ENCODE measurements around the gene RND3.

The RND3 gene

GRCh38 chr2:150476286-150476685 is 11.2 kb downstream of the RND3 start:
- DNase-seq (ENCODE audit: low read depth in 3 of 3): no peak

DNA sequence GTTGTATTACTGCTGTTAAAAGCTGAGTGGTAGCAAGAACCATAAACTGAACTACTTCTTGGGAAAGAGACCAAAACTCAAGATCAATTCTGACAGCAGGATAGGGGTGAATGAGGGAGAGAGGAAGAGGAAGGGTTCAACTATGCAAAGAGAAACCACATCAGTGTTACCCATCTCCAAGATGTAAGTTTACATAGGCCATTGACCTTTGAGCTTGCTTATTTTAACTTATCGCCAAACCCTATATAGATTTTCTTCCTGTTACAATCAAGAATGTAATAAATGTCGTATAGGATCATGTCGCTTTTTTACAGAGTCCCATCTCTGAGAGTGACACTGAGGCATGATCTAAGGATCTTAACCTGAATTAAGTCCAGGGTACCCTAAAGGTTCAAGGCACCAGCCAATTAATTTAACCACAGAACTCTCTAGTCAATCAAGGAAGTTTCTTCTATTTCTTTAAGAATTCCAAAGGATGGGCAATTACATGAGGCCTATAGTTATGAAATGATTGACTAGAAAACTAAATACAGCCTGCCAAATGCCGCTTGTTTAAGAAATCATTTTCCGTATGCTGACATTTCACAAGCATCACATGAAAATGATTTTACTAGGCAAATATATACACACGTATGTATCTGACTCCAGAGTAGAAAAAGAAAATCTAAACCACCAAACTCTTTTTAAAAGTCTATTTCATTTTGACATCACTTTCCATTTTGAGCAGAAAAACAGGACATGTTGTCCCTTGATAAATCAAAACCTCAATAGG is 11.8 kb downstream of the RND3 start:
- no peak for DNase-seq (ENCODE audit: low read depth in 3 of 3)

DNA sequence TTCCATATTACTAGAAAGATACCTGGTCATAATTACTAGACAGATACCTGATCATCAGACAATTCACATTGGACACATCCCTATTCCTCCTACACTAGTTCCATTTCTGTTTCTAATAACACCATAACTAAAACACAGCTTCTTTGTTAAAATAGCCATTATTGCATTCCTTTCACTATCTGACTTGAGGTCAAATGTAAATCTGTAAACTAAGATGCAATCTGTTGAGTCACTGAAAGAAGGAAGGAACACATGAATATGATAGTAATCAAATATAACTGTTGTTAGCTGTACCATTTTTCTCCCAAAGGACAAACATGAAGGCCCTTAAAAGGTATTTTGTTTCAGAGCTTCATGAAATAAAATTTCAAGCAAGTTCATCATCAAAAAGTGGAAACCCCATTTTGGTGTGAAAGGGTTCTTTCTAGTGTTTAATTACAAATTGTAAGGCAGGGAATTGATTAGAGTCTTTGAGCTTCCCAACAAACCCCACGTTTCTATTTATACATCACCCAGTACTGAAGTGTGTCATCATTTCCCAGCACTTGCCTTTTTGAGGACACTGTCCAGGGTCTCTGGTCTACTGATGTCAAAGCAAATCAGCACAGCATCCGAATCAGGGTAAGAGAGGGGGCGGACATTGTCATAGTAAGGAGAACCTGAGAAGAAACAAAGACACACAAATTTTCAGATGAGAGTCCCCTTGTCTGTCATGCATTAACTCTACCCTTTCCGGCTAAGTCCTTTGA is 13.0 kb downstream of the RND3 start:
- no peak for DNase-seq (ENCODE audit: low read depth in 3 of 3)

DNA sequence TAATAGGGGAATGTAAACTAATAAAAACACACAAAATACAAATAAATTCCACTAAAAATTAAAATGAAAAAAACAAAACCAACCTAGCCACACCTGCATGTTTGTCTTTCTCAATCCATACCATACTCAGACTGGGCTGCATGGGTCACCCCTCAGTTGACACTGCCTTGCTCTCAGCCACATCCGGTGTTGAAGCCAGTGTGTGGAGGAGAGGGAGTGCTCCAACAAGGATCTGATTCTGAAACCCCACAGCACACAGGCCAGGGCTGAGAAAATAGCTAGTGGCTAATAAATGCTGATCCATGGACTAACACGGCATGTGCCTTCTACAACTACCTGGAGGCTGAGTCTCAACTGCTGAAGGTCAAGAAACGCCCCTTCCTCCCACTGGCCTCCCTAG is 13.7 kb downstream of the RND3 start:
- DNase-seq (ENCODE audit: low read depth in 3 of 3): no peak

- no peak for DNase-seq (ENCODE audit: low read depth in 3 of 3)
Observed at GRCh38 chr2:150472511-150472899, 15.0 kb downstream of the RND3 start.

DNA sequence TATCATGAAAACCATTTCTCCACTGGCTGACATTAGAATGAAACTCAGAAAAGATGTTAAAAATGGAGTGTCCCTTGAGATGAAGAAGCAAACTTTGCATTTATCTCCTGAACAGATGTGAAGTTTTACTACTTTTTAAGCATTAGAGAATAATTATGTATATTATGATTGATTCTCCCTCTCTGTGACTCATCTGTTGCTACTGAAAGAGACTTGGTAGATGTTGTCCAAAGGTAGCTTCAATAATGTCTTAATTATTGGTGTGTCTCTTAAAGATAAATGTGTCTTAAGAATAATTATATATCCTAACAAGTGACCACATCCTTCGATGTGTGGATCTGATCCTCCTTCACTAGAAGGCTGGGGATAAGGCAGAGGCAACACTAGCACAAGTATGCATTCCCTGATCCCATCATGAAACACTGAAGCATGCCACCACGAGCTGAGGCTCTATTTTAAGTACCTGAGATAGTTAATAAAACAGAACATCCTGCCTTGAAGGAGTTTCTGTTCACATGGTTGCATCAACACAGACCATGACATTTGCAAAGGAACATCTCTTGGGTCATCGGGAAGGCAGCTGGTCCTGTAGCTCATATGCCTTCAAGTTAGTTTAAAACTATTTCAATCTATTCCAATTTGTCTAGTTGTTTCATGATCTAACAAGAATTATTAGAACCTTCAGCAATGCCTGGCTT is 15.5 kb downstream of the RND3 start:
- no peak for DNase-seq (ENCODE audit: low read depth in 3 of 3)

DNA sequence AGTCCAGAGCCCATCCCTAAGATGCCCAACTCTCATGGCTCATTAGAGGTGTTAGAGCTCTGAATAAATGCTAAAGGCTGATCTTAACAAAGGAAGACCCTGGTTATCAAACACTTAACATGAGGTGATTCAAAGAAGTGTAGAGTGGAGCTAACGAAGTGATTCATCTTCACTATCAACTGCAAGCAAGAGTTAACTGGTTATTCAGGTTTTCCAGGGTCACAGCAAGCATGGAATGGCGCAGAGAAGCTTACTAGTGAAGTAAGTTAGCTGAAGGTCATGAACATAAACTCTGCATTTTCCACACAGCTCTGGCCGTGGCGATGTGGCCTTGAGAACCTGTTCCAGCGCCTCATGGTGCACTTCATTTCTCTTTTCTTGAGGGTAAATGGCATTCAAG is 17.0 kb downstream of the RND3 start:
- DNase-seq (ENCODE audit: low read depth in 3 of 3): no peak

GRCh38 chr2:150469706-150470274 is 17.7 kb downstream of the RND3 start:
- no peak for DNase-seq (ENCODE audit: low read depth in 3 of 3)

DNA sequence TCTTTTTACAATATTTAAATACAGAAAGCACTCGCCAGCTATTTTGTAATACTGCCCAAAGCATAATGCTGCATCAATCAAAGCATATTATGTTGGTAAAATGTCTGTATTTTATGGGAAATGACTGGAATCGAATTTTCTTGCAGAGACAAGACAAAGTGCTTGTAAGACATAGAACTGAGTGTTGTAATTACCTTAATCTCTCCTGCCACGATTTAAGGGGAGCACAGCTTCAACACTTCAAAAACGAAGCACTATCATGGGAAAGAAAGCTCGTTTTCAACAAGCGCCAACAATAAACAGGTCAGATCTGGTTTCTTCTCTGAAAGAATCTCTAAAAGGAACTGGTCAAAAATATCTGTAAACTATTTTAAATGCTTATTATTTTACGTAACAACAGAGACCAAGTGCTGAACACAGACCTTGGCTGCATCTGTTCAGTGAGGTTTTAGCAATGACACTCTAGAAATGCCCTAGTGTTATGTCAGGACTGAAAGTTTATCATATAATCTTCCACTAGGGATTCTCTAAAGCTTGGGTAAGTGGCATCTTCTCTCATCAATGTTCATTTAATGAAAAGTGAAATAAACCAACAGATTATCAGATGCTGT is 19.0 kb downstream of the RND3 start:
- DNase-seq (ENCODE audit: low read depth in 3 of 3): no peak

GRCh38 chr2:150467621-150467963 is 19.9 kb downstream of the RND3 start:
- no peak for DNase-seq (ENCODE audit: low read depth in 3 of 3)

- DNase-seq (ENCODE audit: low read depth in 3 of 3): no peak
Observed at GRCh38 chr2:150466741-150467620, 20.5 kb downstream of the RND3 start.

GRCh38 chr2:150465703-150466569 is 21.5 kb downstream of the RND3 start:
- DNase-seq (ENCODE audit: low read depth in 3 of 3): no peak

GRCh38 chr2:150464986-150465385 is 22.5 kb downstream of the RND3 start:
- DNase-seq (ENCODE audit: low read depth in 3 of 3): no peak

GRCh38 chr2:150464270-150464669 is 23.2 kb downstream of the RND3 start:
- no peak for DNase-seq (ENCODE audit: low read depth in 3 of 3)

GRCh38 chr2:150462770-150463169 is 24.7 kb downstream of the RND3 start:
- no peak for DNase-seq (ENCODE audit: low read depth in 3 of 3)

DNA sequence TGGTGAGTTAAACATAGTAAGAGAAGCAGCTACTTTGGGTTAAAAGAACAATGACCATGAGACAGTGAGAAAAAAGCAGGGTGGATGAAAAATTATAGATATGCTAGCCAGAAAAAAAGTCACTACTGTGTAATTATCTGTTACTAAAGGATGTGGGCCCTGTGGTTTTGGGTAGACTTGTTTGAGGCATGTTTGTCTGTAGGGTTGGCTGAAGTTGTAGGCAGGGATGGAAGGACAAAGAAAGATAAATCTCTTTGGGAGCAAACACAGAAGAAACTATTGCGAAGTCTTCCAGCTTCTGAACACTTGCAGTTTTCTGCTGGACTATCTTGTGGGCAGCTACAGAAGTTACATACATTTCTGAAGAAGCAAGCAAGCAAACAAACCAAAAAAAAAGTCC is 28.2 kb downstream of the RND3 start:
- DNase-seq (ENCODE audit: low read depth in 3 of 3): no peak

DNA sequence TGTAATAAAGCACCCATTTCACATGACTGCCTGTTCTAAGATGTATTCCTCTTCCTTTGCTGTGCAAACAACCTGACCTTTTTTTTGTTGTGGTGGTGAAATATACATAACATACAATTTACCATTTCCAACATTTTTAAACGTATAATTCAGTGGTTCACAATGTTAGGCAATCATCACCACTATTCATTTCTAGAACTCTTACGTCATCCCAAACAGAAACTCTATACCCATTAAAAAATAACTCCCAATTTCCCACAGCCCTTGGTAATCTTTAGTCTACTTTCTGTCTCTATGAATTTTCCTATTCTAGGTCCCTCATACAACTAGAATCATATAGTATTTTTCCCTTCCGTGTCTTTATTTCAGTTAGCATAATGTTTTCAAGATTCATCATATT is 36.7 kb downstream of the RND3 start:
- no peak for DNase-seq (ENCODE audit: low read depth in 3 of 3)

DNA sequence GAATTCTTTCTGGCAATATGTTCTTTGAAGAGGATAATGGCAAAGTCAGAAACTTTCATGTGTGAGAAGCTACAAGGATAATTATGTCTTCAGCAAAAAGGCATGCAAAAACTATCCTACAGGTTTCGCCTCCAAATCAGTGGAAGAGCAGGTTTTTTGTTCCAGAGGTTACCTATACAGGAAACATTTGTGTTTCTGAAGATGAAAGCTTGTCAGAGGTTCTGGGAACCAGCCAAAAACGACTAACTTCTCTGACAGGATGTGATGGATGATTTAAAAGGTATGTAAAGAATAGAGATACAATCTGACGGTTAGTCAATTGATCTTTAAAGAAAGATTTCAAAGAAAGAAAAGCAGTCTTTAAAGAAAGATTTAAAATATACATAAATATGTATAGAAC is 37.6 kb downstream of the RND3 start:
- DNase-seq (ENCODE audit: low read depth in 3 of 3): no peak

GRCh38 chr2:150445398-150445797 is 42.1 kb downstream of the RND3 start:
- no peak for DNase-seq (ENCODE audit: low read depth in 3 of 3)

- DNase-seq (ENCODE audit: low read depth in 3 of 3): no peak
Observed at GRCh38 chr2:150442484-150442883, 45.0 kb downstream of the RND3 start.

All from stimulated activated CD4-positive, alpha-beta T cell treated with anti-CD3 and anti-CD28 coated beads, TNF-alpha, amount 100 ng/mL, for 48 hours (primary cell).